ENCODE results near the gene PROK1. TPM values are rescaled to one million over a fixed set of nuclear protein-coding genes. Genes with fewer than 3 reads are reported as not detected.

The PROK1 gene
- total and polyA plus RNA-seq, 2 of the 13 experiments (the other 11 are each of a cell fraction or from before 2014, with no cell fraction given): 0.07 TPM; not detected in 1

- TF ChIP-seq AKNA (CRISPR knock-in tag; IDR thresholded peaks at IDR 0.05; ENCODE audit: borderline replicate concordance): 0 out of 2 replicates have a peak, but pooled peaks have one; percentile 77
- peak; percentile 97 for TF ChIP-seq SAP130 (CRISPR knock-in tag; IDR thresholded peaks at IDR 0.05; ENCODE audit: low read depth)
- peak; percentile 92; the same call in 1 of the 2 replicates for TF ChIP-seq KDM3A (CRISPR knock-in tag; IDR thresholded peaks at IDR 0.05; ENCODE audit: low read depth)
- TF ChIP-seq REXO4 (CRISPR knock-in tag; IDR thresholded peaks at IDR 0.05; ENCODE audit: borderline replicate concordance): no peak
- peak; percentile 67 for TF ChIP-seq FOXP4 (CRISPR knock-in tag; IDR thresholded peaks at IDR 0.05)
- no peak for TF ChIP-seq ZSCAN30 (CRISPR knock-in tag; IDR thresholded peaks at IDR 0.05)
- peak; percentile 87 for TF ChIP-seq ZNF441 (CRISPR knock-in tag; IDR thresholded peaks at IDR 0.05; ENCODE audit: borderline replicate concordance)
- no peak for TF ChIP-seq ZNF484 (CRISPR knock-in tag; IDR thresholded peaks at IDR 0.05; ENCODE audit: borderline replicate concordance, low read depth)
- peak; percentile 100 for TF ChIP-seq ZFX (CRISPR knock-in tag; IDR thresholded peaks at IDR 0.05; ENCODE audit: low read depth)
- peak; percentile 91 for TF ChIP-seq HMGXB3 (CRISPR knock-in tag; IDR thresholded peaks at IDR 0.05; ENCODE audit: borderline replicate concordance)
- TF ChIP-seq EED (CRISPR knock-in tag; IDR thresholded peaks at IDR 0.05): peak; percentile 98
- no peak for TF ChIP-seq RFX1 (IDR thresholded peaks at IDR 0.05)
- peak; percentile 84; the same call in 1 of the 2 replicates for TF ChIP-seq ZNF280D (CRISPR knock-in tag; IDR thresholded peaks at IDR 0.05)
These were observed 43.4 kb upstream of the PROK1 start, which contains the start of gene LAMTOR5 (continued) for GRCh38 chr1:110407260-110408210.
